BJ (cell line): ENCODE results near the gene SNAPC5. TPM values are rescaled to one million over a fixed set of nuclear protein-coding genes. Genes with fewer than 3 reads are reported as not detected.

Source experiments
- CTCF ChIA-PET: fragments of 350-600 bp; formaldehyde crosslinking; extraction: SDS; loops from one replicate; lab custom pipeline; 2021; ENCODE audit warnings: antibody characterized with exemption, inconsistent platforms; lab: Yijun Ruan, JAX
- POLR2A ChIA-PET: fragments of 300-600 bp; sonication (Branson Sonifier 250); formaldehyde crosslinking; extraction: SDS; loops from one replicate; lab custom pipeline; 2021; ENCODE audit warnings: antibody characterized with exemption; lab: Charles Lee
- DNase-seq: peaks from one replicate; pipeline ENCODE4 v3.0.0-alpha.2; 2011; ENCODE audit warnings: low read depth
- H3K27me3 ChIP-seq: 2 replicates; pipeline ENCODE4 v1.6.0; 2011; ENCODE audit warnings: low read length; ENCODE audit not compliant: control insufficient read depth, insufficient read depth
- H3K36me3 ChIP-seq: 2 replicates; pipeline ENCODE4 v1.5.1; 2011; ENCODE audit warnings: low read length; ENCODE audit not compliant: control insufficient read depth, insufficient read depth
- H3K4me3 ChIP-seq: 2 replicates; pipeline ENCODE4 v1.5.1; 2011; ENCODE audit warnings: low read depth, mild to moderate bottlenecking, control low read depth, low read length
- CTCF ChIP-seq: IDR thresholded peaks from 2 replicates; pipeline ENCODE4 v1.5.1; 2011; ENCODE audit warnings: low read depth, mild to moderate bottlenecking, control low read depth, inconsistent platforms, low read length, moderate library complexity; ENCODE audit not compliant: insufficient read depth
- polyA minus RNA-seq: library from RNA; depleted of rRNA, polyadenylated mRNA; stranded (reverse); fragments of >200 nt; gene quantifications from 2 replicates; pipeline ENCODE4 v1.2.3, GENCODE V29; 2011; rRNA and poly(A)+ RNA removed
- polyA plus RNA-seq: library from polyadenylated mRNA; depleted of rRNA; stranded (reverse); fragments of >200 nt; gene quantifications from 2 replicates; pipeline ENCODE4 v1.2.3, GENCODE V29; 2011; rRNA removed

Gene SNAPC5
- polyA plus RNA-seq: 21.1 and 22.7 TPM in 2 replicates
- polyA minus RNA-seq: 2.2 and 5.8 TPM in 2 replicates

DNA sequence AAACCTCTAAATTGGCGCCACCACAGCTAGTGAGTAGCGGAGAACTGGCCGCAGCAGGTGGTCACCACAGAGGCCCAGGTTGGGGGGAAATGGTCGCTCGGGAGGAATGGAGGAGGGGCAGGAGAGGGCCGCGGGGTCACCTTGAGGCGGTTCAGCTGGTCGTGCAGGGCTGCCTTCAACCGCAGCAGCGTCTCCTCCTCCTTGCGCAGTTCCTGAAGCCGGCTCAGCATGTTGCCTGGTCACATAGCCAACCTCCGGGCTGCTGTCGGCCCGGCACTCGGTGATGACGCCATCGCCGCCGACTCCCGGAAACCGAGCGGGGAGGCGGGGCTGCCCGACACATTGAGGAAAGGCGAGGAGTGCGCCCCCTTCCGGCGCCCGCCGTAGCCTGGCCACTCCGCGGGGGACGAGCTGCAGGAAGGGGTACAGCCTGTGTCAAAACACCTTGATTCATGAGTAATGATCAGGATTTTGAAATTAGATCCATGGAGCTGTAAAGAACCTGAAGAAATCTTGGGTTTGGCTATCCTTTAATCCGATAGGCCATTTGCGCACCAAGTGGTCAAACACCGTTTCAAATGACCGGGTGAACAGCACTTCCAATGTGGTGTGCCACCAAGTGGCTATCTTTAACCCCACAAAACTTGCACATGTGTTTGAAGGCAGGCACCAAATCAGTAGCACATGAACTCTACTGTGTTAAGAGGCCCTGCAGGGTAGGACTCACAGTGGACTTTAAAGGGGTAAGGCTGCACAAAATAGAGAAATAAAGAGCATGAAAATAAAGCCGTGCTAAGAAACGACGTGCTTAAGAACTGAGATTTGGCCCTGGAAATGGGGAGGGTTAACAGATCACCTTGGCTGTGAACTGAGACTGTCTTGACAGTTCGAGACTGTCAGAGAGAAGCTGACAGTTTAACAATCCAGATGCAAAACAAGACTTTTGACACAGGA, at the start of gene SNAPC5:
SNAPC5 (minus strand) TSS at position 261 of the 954 bp plus-strand sequence; CDS start at position 230, 31 bp downstream.
- Histone ChIP-seq H3K27me3 (no peaks in the 10 kb centered on the region), H3K4me3 (peak within 1 kb of the TSS; percentile 73), H3K36me3 (peaks cover 10% of the 10 kb centered on the region)
- peak; percentile 49 for DNase-seq
- ChIA-PET CTCF (interaction anchor here (0.5 to 6.0 kb wide), 38 partner anchors 9 to 790 kb away, joined by 3 to 82 read pairs (median 4); partner anchors contain the start of genes DIS3L and MAP2K1), POLR2A (interaction anchor here (0.6 kb wide), 2 partner anchors 30 to 111 kb away, joined by 3 to 4 read pairs; partner anchors contain the start of gene MAP2K1)
- TF ChIP-seq CTCF: peak; percentile 95

DNA sequence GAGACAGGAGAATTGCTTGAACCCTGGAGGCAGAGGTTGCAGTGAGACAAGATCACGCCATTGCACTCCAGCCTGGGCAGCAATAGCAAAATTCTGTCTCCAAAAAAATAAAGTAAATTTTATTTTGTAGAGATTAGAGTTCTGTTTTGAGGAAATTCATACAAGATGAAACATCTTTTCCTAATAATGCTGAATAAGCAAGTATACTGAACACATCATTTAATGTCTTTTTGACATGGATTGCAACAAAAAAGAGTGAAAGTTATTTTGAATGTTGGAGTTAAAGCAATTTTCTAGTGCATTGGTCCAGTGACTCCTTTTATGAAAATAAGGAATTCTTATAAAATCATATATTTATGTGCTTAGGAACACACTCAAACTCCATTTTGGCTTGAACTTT, 47.7 kb upstream of the SNAPC5 start:
- Histone ChIP-seq H3K4me3 (no peak overlapping the region), H3K36me3 (no peaks in the 10 kb centered on the region), H3K27me3 (no peaks in the 10 kb centered on the region)
- no peak for DNase-seq
- ChIA-PET CTCF (interaction anchor here (0.7 kb wide), 1 partner anchor 975 kb away, joined by 3 read pairs; no protein-coding TSS in a partner anchor), POLR2A (no interaction called here)
- no peak for TF ChIP-seq CTCF

DNA sequence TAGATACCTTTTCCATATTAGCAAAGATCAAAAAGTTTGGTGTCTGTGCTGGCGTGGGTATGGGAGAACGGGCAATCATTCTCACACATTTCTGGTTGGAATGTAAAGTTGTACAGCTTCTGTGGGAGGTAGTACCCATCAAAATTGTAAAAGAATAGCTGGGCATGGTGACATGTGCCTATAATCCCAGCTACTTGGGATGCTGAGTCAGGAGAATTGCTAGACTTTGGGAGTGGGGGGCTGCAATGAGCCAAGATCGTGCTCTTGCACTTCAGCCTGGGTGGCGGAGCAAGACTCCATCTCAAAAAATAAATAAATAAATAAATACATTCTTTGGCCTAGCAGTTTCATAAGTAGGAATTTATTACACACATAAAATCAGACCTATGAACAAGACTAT, 45.3 kb upstream of the SNAPC5 start:
- 0 out of 2 replicates have a peak, but pooled peaks cover 1% of the 10 kb centered on the region for H3K36me3 ChIP-seq
- no peak for TF ChIP-seq CTCF
- DNase-seq: no peak
- CTCF ChIA-PET: interaction anchor here (1.1 to 1.3 kb wide), 2 partner anchors 24 to 45 kb away, joined by 4 read pairs; partner anchors contain the start of gene SNAPC5
- POLR2A ChIA-PET: no interaction called here
- H3K4me3 ChIP-seq: no peak overlapping the region
- no peaks in the 10 kb centered on the region for H3K27me3 ChIP-seq

- 0 out of 2 replicates have a peak, but pooled peaks cover 1% of the 10 kb centered on the region for H3K36me3 ChIP-seq
- no peak for TF ChIP-seq CTCF
- H3K27me3 ChIP-seq: no peaks in the 10 kb centered on the region
- H3K4me3 ChIP-seq: no peak overlapping the region
- DNase-seq: no peak
- POLR2A ChIA-PET: no interaction called here
- CTCF ChIA-PET: interaction anchor here (0.7 to 1.1 kb wide), 2 partner anchors 32 to 320 kb away, joined by 3 read pairs; no protein-coding TSS in a partner anchor
These were observed 37.5 kb upstream of the SNAPC5 start for GRCh38 chr15:66535056-66535455.

- Histone ChIP-seq H3K36me3 (no peaks in the 10 kb centered on the region), H3K27me3 (no peaks in the 10 kb centered on the region), H3K4me3 (no peak overlapping the region)
- no peak for DNase-seq
- TF ChIP-seq CTCF: no peak
- CTCF ChIA-PET: interaction anchor here (1.1 kb wide), 1 partner anchor 42 kb away, joined by 3 read pairs; no protein-coding TSS in a partner anchor
- POLR2A ChIA-PET: no interaction called here
These were observed 27.3 kb upstream of the SNAPC5 start for GRCh38 chr15:66524838-66525237.
